ENCODE measurements around the gene MICU1. TPM values are rescaled to one million over a fixed set of nuclear protein-coding genes. Genes with fewer than 3 reads are reported as not detected.

The MICU1 gene
- total RNA-seq, 1 experiment from 2014 or later, result 89.4 TPM

DNA sequence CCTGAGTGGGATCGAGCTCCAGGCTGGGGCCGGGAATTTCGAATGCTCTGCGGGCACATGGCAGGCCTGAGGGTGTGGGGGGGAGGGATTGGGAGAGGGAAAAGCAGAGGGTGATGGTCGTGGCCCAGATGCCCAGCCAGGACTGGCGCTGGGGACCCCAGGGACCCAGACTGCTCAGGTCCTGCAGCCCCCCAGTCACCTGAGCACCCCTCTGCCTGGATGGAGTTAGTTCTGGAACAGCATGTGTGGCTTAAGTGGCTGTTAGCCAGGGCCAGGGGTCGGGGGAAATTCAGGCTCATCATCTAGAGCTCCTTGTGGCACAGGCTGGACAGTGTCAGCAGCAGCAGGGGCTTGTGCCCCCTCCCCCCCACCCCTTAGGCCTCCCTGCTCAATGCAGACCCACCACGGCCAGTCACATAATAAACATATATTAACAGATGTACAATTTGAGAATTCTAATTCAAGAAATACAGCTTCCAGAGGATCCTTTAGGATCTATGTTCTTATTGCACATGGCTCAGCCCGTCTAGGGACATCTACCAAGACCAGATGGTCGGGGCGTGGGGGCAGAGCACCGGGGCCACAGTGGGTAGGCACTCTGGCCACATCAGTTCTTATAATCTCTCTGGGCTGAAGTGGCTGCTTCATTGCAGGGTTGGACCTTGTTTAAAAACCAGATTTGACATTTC, 293.3 kb downstream of the MICU1 start:
- CTCF ChIA-PET, result interaction anchor here (0.5 to 5.0 kb wide), 22 partner anchors 12 to 586 kb away, joined by 3 to 53 read pairs (median 4); partner anchors contain the start of gene DDIT4
- TF ChIP-seq CTCF (IDR thresholded peaks at IDR 0.05; ENCODE audit: unreplicated experiment), result no peak
- Mint-ChIP-seq H3K9me3 (ENCODE audit: low read depth, unreplicated experiment) (no peaks in the 10 kb centered on the region), H3K27ac (ENCODE audit: unreplicated experiment) (peak overlapping the region; percentile 100), H3K4me3 (ENCODE audit: low read depth, unreplicated experiment) (peak overlapping the region; percentile 51), H3K4me1 (ENCODE audit: low read depth, unreplicated experiment) (peaks cover 86% of the 10 kb centered on the region), H3K36me3 (ENCODE audit: insufficient read depth, unreplicated experiment) (peaks cover 83% of the 10 kb centered on the region), H3K27me3 (ENCODE audit: unreplicated experiment) (no peaks in the 10 kb centered on the region)
- DNase-seq, result no peak
- TSS peak; percentile 73 for BruUV-seq (replicated peaks)
- intact Hi-C loops (cut with micrococcal nuclease; ENCODE audit: unreplicated experiment), result loop anchor here (10.0 kb wide), 2 partner anchors 238 to 378 kb away; no protein-coding TSS in a partner anchor

GRCh38 chr10:72331575-72332422, 294.1 kb downstream of the MICU1 start:
- BruUV-seq (replicated peaks), result no TSS peak
- no peaks in the 10 kb centered on the region for H3K9me3 Mint-ChIP-seq (ENCODE audit: low read depth, unreplicated experiment)
- intact Hi-C loops (cut with micrococcal nuclease; ENCODE audit: unreplicated experiment), result loop anchor here (1.0 to 10.0 kb wide), 3 partner anchors 53 to 377 kb away; no protein-coding TSS in a partner anchor
- H3K4me1 Mint-ChIP-seq (ENCODE audit: low read depth, unreplicated experiment), result peaks cover 83% of the 10 kb centered on the region
- peak; percentile 66 for TF ChIP-seq CTCF (IDR thresholded peaks at IDR 0.05; ENCODE audit: unreplicated experiment)
- peak; percentile 100 for DNase-seq
- peak overlapping the region; percentile 51 for H3K4me3 Mint-ChIP-seq (ENCODE audit: low read depth, unreplicated experiment)
- CTCF ChIA-PET, result interaction anchor here (0.5 to 5.0 kb wide), 32 partner anchors 12 to 570 kb away, joined by 3 to 53 read pairs (median 4); partner anchors contain the start of genes CHST3, DDIT4, DNAJB12 and VSIR
- no peaks in the 10 kb centered on the region for H3K27me3 Mint-ChIP-seq (ENCODE audit: unreplicated experiment)
- H3K36me3 Mint-ChIP-seq (ENCODE audit: insufficient read depth, unreplicated experiment), result peaks cover 78% of the 10 kb centered on the region
- H3K27ac Mint-ChIP-seq (ENCODE audit: unreplicated experiment), result peak overlapping the region; percentile 100

DNA sequence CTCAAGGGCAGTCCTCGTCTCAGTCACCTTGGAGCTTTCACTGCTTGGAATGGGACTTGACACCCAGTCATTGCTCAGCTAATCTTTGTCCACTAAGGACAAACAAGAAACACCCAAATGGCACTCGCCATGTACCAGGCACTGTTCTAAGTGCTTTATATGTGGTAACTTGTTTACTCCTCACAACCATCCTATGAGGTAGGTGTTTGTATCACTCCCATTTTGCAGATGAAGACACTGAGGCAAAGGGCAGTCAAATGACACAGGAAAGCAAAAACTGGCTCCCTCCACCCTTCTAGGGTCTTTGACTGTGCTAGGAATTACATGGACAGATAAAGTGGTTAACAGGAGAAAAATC, 295.8 kb downstream of the MICU1 start:
- no TSS peak for BruUV-seq (replicated peaks)

More for the DNA sequence above, 295.8 kb downstream of the MICU1 start:
- peak overlapping the region; percentile 100 for H3K27ac Mint-ChIP-seq (ENCODE audit: unreplicated experiment)
- intact Hi-C loops (cut with micrococcal nuclease; ENCODE audit: unreplicated experiment), result loop anchor here (10.0 kb wide), 2 partner anchors 235 to 375 kb away; no protein-coding TSS in a partner anchor
- peak overlapping the region; percentile 51 for H3K4me3 Mint-ChIP-seq (ENCODE audit: low read depth, unreplicated experiment)
- no peaks in the 10 kb centered on the region for H3K27me3 Mint-ChIP-seq (ENCODE audit: unreplicated experiment)
- TF ChIP-seq CTCF (IDR thresholded peaks at IDR 0.05; ENCODE audit: unreplicated experiment), result no peak
- CTCF ChIA-PET, result interaction anchor here (0.6 to 5.0 kb wide), 5 partner anchors 10 to 578 kb away, joined by 3 to 53 read pairs (median 6); partner anchors contain the start of gene DDIT4
- DNase-seq, result no peak
- H3K4me1 Mint-ChIP-seq (ENCODE audit: low read depth, unreplicated experiment), result peaks cover 67% of the 10 kb centered on the region
- H3K36me3 Mint-ChIP-seq (ENCODE audit: insufficient read depth, unreplicated experiment), result peaks cover 76% of the 10 kb centered on the region
- H3K9me3 Mint-ChIP-seq (ENCODE audit: low read depth, unreplicated experiment), result no peaks in the 10 kb centered on the region

Measured in Calu3 (cell line).